ENCODE results near the gene ATP5PO.

- TF ChIP-seq CBFB (CRISPR knock-in tag; IDR thresholded peaks at IDR 0.05), result no peak
- TF ChIP-seq AFF4 (CRISPR knock-in tag; IDR thresholded peaks at IDR 0.05), result no peak
- no peak for TF ChIP-seq RBM39 (IDR thresholded peaks at IDR 0.05; ENCODE audit: low read depth, low read length, poor library complexity, severe bottlenecking)
- TF ChIP-seq REST (IDR thresholded peaks at IDR 0.05; ENCODE audit: borderline replicate concordance in 1 of 2, low read depth in 1 of 2, low read length in 2 of 2), result no peak
- TF ChIP-seq CTCF (CRISPR knock-in tag; IDR thresholded peaks at IDR 0.05), result no peak
- no peak for TF ChIP-seq ZEB1 (IDR thresholded peaks at IDR 0.05; ENCODE audit: insufficient replicate concordance, low read depth)
- TF ChIP-seq EZH2 (conservative IDR thresholded peaks at IDR 0.05; ENCODE audit: low read depth, low read length), result no peak
- TF ChIP-seq FOXA1 (IDR thresholded peaks at IDR 0.05), result no peak
- no peak for TF ChIP-seq FOXA1 (CRISPR knock-in tag; IDR thresholded peaks at IDR 0.05)
- TF ChIP-seq ZNF780A (CRISPR knock-in tag; IDR thresholded peaks at IDR 0.05), result no peak
- TF ChIP-seq SOX13 (IDR thresholded peaks at IDR 0.05), result no peak
- TF ChIP-seq SOX13 (CRISPR knock-in tag; conservative IDR thresholded peaks at IDR 0.05 in 1 of 2, IDR thresholded peaks at IDR 0.05 in 1 of 2), result no peak
- TF ChIP-seq HMG20A (CRISPR knock-in tag; IDR thresholded peaks at IDR 0.05; ENCODE audit: borderline replicate concordance), result no peak
These were observed 17.9 kb downstream of the ATP5PO start for GRCh38 chr21:33897739-33898138.
